Measurements from ENCODE around the gene HNRNPUL1. TPM values are rescaled to one million over a fixed set of nuclear protein-coding genes. Genes with fewer than 3 reads are reported as not detected.

Gene HNRNPUL1
- total RNA-seq, 1 donor from 2014 or later = 126 TPM

DNA sequence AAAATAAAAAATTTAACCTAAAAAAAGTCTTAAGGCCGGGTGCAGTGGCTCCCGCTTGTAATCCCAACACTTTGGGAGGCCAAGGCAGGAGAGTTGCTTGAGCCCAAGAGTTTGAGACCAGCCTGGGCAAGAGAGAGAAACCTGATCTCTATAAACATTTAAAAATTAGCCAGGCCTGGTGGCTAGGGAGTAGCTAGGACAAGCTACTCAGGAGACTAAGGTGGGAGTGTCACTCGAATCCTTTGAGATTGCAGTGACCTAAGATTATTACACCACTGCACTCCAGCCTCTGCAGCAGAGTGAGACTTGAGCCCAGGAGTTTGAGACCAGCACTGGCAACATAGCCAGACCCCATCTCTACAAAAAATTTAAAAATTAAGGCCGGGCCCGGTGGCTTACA is 46.9 kb downstream of the HNRNPUL1 start:
- Histone ChIP-seq H3F3A (ENCODE audit: low read depth) (peaks cover 47% of the 10 kb centered on the region), H3K36me3 (no peaks in the 10 kb centered on the region), H3K9ac (peak overlapping the region; percentile 95), H3K27me3 (no peaks in the 10 kb centered on the region), H4K20me1 (ENCODE audit: low read depth) (no peaks in the 10 kb centered on the region), H3K4me3 (peak overlapping the region; percentile 94), H3K4me1 (peaks cover 10% of the 10 kb centered on the region), H3K27ac (no peak overlapping the region), H3K79me2 (ENCODE audit: low read depth) (peaks cover 27% of the 10 kb centered on the region), H3K9me3 (ENCODE audit: low read depth) (no peaks in the 10 kb centered on the region), H2AFZ (replicated peaks) (no peak overlapping the region), H3K4me2 (peak overlapping the region; percentile 94)
- Mint-ChIP-seq H3K36me3 (peaks cover 18% of the 10 kb centered on the region), H3K27me3 (ENCODE audit: insufficient read depth, low read depth) (peaks cover 5% of the 10 kb centered on the region), H3K9me3 (no peaks in the 10 kb centered on the region), H3K27ac (no peak overlapping the region), H3K4me1 (peaks cover 21% of the 10 kb centered on the region), H3K4me3 (peak overlapping the region; percentile 97)
- no peak for TF ChIP-seq CTCF (IDR thresholded peaks at IDR 0.05)
- TF ChIP-seq EZH2phosphoT487 (IDR thresholded peaks at IDR 0.05) = no peak
- no peak for TF ChIP-seq EZH2 (IDR thresholded peaks at IDR 0.05)
- no peak for DNase-seq (ENCODE audit: low spot score)

DNA sequence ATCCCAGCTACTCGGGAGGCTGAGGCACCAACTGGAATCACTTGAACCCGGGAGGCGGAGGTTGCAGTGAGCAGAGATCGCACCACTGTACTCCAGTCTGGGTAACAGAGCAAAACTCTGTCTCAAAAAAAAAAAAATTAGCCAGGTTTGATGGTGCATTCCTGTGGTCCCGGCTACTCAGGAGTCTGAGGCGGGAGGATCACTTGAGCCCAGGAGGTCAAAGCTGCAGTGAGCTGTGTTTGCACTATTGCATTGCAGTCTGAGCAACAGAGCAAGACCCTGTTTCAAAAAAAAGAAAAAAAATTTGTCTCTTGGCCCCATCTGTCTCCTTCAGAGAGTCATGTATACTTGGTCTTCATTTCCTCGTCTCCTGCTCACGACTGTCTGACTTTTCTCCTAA is 47.4 kb downstream of the HNRNPUL1 start:
- Mint-ChIP-seq H3K9me3 (no peaks in the 10 kb centered on the region), H3K4me1 (peaks cover 21% of the 10 kb centered on the region), H3K4me3 (peak overlapping the region; percentile 97), H3K27me3 (ENCODE audit: insufficient read depth, low read depth) (peaks cover 9% of the 10 kb centered on the region), H3K36me3 (peaks cover 20% of the 10 kb centered on the region), H3K27ac (no peak overlapping the region)
- H3K9me3 ChIP-seq (ENCODE audit: low read depth) = no peaks in the 10 kb centered on the region
- peak overlapping the region; percentile 94 for H3K4me2 ChIP-seq
- H3K4me3 ChIP-seq = peak overlapping the region; percentile 94
- H3K4me1 ChIP-seq = peaks cover 10% of the 10 kb centered on the region
- peaks cover 42% of the 10 kb centered on the region for H3F3A ChIP-seq (ENCODE audit: low read depth)
- no peak overlapping the region for H3K9ac ChIP-seq
- TF ChIP-seq EZH2 (IDR thresholded peaks at IDR 0.05) (no peak), CTCF (IDR thresholded peaks at IDR 0.05) (no peak), EZH2phosphoT487 (IDR thresholded peaks at IDR 0.05) (no peak)
- H3K27me3 ChIP-seq = no peaks in the 10 kb centered on the region
- no peak overlapping the region for H2AFZ ChIP-seq (replicated peaks)
- DNase-seq (ENCODE audit: low spot score) = no peak
- peaks cover 27% of the 10 kb centered on the region for H3K79me2 ChIP-seq (ENCODE audit: low read depth)
- no peaks in the 10 kb centered on the region for H3K36me3 ChIP-seq
- H4K20me1 ChIP-seq (ENCODE audit: low read depth) = no peaks in the 10 kb centered on the region
- no peak overlapping the region for H3K27ac ChIP-seq

DNA sequence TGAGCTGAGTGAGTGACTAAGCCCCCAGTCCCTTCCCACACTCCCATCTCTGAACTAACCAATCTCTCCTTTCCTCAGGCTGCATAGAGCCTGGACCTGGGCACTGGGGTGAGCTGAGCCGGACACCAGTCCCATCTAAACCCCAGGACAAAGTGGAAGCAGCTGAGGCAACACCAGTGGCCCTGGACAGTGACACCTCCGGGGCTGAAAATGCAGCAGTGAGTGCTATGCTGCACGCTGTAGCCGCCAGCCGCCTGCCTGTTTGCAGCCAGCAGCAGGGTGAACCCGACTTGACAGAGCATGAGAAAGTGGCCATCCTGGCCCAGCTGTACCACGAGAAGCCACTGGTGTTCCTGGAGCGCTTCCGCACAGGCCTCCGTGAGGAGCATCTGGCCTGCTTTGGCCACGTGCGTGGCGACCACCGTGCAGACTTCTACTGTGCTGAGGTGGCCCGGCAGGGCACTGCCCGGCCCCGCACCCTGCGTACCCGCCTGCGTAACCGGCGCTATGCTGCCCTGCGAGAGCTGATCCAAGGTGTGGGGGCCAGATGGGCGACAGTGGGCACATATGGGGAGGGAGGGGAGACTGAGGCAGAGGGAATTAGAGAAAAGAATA is 52.2 kb downstream of the HNRNPUL1 start:
- no peak overlapping the region for H2AFZ ChIP-seq (replicated peaks)
- peaks cover 4% of the 10 kb centered on the region for H3K27me3 Mint-ChIP-seq (ENCODE audit: insufficient read depth, low read depth)
- no peak overlapping the region for H3K9ac ChIP-seq
- peaks cover 27% of the 10 kb centered on the region for H3K36me3 Mint-ChIP-seq
- no peak overlapping the region for H3K4me3 ChIP-seq
- H3F3A ChIP-seq (ENCODE audit: low read depth) = peaks cover 5% of the 10 kb centered on the region
- H3K27ac Mint-ChIP-seq = no peak overlapping the region
- peaks cover 4% of the 10 kb centered on the region for H3K36me3 ChIP-seq
- peaks cover 2% of the 10 kb centered on the region for H3K4me1 ChIP-seq
- no peak overlapping the region for H3K4me3 Mint-ChIP-seq
- H3K9me3 ChIP-seq (ENCODE audit: low read depth) = no peaks in the 10 kb centered on the region
- peaks cover 17% of the 10 kb centered on the region for H3K79me2 ChIP-seq (ENCODE audit: low read depth)
- H4K20me1 ChIP-seq (ENCODE audit: low read depth) = no peaks in the 10 kb centered on the region
- H3K27ac ChIP-seq = no peak overlapping the region
- H3K4me1 Mint-ChIP-seq = peaks cover 5% of the 10 kb centered on the region
- TF ChIP-seq EZH2phosphoT487 (IDR thresholded peaks at IDR 0.05) (no peak), EZH2 (IDR thresholded peaks at IDR 0.05) (no peak), CTCF (IDR thresholded peaks at IDR 0.05) (no peak)
- H3K27me3 ChIP-seq = no peaks in the 10 kb centered on the region
- H3K4me2 ChIP-seq = no peak overlapping the region
- no peak for DNase-seq (ENCODE audit: low spot score)
- no peaks in the 10 kb centered on the region for H3K9me3 Mint-ChIP-seq
